Activated B cell treated with CpG ODN at 0.5 μM for 24 hours (primary cell): ENCODE results near the gene THRA. TPM values are rescaled to one million over a fixed set of nuclear protein-coding genes. Genes with fewer than 3 reads are reported as not detected.

ENCODE experiments used
- ATAC-seq: fragments of 200-7000 bp; cut with Tn5 transposase; one replicate; pipeline ENCODE4 v1.10.0; 2021; ENCODE audit warnings: low read depth, mild to moderate bottlenecking, moderate library complexity
- CTCF ChIA-PET: fragments of 350-600 bp; sonication (Branson Sonifier 250); formaldehyde crosslinking; loops from one replicate; lab custom pipeline; 2021; ENCODE audit warnings: antibody characterized with exemption; lab: Charles Lee
- POLR2A ChIA-PET: fragments of 350-600 bp; sonication (Branson Sonifier 250); formaldehyde crosslinking; loops from one replicate; lab custom pipeline; 2021; ENCODE audit warnings: antibody characterized with exemption; lab: Charles Lee
- DNase-seq: peaks from one replicate; pipeline ENCODE4 v3.0.0; 2022
- H3K27ac Mint-ChIP-seq: one replicate; pipeline ENCODE4 v1.8.0; 2020; ENCODE audit warnings: mixed read lengths
- H3K27me3 Mint-ChIP-seq: one replicate; pipeline ENCODE4 v1.8.0; 2021; ENCODE audit warnings: mixed read lengths
- H3K36me3 Mint-ChIP-seq: one replicate; pipeline ENCODE4 v1.8.0; 2021; ENCODE audit warnings: low read depth, mixed read lengths
- H3K4me1 Mint-ChIP-seq: one replicate; pipeline ENCODE4 v1.8.0; 2021; ENCODE audit warnings: mixed read lengths
- H3K4me3 Mint-ChIP-seq: one replicate; pipeline ENCODE4 v1.8.0; 2020; ENCODE audit warnings: mild to moderate bottlenecking, mixed read lengths
- H3K9me3 Mint-ChIP-seq: one replicate; pipeline ENCODE4 v1.8.0; 2020; ENCODE audit warnings: mixed read lengths
- intact Hi-C: fragments of 100-400 bp; cut with micrococcal nuclease; formaldehyde crosslinking; loops from one replicate; pipeline ENCODE4 v1.15.1; 2024
- total RNA-seq: library from RNA; stranded (reverse); gene quantifications from 2 replicates; pipeline ENCODE4 v1.2.3, GENCODE V29; 2022
- TF ChIP-seq, protein P1 (sequence below): fragments of 200-600 bp; IDR thresholded peaks from one replicate; pipeline ENCODE4 v1.8.0; 2022; ENCODE audit warnings: antibody characterized with exemption, mild to moderate bottlenecking

THRA gene, protein sequence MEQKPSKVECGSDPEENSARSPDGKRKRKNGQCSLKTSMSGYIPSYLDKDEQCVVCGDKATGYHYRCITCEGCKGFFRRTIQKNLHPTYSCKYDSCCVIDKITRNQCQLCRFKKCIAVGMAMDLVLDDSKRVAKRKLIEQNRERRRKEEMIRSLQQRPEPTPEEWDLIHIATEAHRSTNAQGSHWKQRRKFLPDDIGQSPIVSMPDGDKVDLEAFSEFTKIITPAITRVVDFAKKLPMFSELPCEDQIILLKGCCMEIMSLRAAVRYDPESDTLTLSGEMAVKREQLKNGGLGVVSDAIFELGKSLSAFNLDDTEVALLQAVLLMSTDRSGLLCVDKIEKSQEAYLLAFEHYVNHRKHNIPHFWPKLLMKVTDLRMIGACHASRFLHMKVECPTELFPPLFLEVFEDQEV
- 5.4 and 5.9 TPM in 2 replicates for total RNA-seq

DNA sequence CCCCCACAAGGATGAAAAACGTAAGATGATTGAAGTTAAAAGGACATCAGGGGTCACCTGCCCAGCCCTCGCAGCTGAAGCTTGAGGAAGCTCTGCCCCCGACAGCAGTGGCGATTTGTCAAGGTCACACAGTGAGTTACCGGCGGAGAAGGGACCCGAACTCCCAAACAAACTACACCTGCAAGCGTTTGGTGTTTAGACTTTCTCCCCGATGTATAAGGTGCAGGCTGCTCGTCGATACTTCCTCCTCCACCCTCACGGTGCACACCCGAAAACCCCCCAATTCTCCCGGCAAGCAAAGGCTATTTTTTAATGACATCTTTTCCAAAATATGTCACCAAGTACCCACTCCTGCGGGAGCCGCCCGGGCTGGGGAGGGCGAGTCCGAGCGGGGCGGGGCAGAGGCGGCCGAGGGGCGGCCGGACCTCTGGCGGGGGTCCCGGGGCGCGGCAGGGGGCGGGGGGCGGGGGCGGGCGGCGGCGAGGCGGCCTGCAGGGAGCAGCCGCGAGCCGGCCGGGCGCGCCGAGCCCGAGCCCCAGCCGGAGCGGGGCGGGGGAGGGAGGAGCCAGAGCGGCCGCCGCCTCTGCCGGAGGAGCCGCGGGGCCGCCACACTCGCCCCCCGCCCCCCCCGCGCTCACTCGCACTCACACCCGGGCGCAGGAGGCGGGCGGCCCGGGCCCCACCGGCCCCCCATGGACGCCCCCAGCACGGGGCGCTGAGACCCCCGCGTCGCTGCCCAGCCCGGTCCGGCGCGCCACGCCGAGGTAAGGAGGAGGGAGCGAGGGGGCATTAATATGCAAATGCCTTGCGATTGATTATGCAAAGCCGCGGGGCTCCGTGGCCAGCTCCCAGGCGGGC is at the start of gene THRA:
Gene THRA, plus strand, starts transcription at position 637 of the 858 bp plus-strand sequence. CDS start 11,524 bp downstream, outside the sequence.
- peak; percentile 93 for ATAC-seq
- DNase-seq: peak; percentile 79
- Mint-ChIP-seq H3K27me3 (peaks cover under 1% of the 10 kb centered on the region), H3K4me1 (peaks cover 39% of the 10 kb centered on the region), H3K27ac (peak within 1 kb of the TSS; percentile 78), H3K4me3 (peak within 1 kb of the TSS; percentile 87), H3K36me3 (no peaks in the 10 kb centered on the region), H3K9me3 (no peaks in the 10 kb centered on the region)
- TF ChIP-seq, protein P1, sequence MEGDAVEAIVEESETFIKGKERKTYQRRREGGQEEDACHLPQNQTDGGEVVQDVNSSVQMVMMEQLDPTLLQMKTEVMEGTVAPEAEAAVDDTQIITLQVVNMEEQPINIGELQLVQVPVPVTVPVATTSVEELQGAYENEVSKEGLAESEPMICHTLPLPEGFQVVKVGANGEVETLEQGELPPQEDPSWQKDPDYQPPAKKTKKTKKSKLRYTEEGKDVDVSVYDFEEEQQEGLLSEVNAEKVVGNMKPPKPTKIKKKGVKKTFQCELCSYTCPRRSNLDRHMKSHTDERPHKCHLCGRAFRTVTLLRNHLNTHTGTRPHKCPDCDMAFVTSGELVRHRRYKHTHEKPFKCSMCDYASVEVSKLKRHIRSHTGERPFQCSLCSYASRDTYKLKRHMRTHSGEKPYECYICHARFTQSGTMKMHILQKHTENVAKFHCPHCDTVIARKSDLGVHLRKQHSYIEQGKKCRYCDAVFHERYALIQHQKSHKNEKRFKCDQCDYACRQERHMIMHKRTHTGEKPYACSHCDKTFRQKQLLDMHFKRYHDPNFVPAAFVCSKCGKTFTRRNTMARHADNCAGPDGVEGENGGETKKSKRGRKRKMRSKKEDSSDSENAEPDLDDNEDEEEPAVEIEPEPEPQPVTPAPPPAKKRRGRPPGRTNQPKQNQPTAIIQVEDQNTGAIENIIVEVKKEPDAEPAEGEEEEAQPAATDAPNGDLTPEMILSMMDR: no peak
- intact Hi-C loops: loop anchor here (1.0 to 2.0 kb wide), 7 partner anchors 8 to 128 kb away; partner anchors contain the start of genes CASC3 and MED24
- CTCF ChIA-PET: interaction anchor here (0.9 to 3.4 kb wide), 8 partner anchors 8 to 106 kb away, joined by 4 to 43 read pairs (median 10); partner anchors contain the start of gene MED24
- POLR2A ChIA-PET: interaction anchor here (0.5 to 3.1 kb wide), 12 partner anchors 8 to 78 kb away, joined by 3 to 20 read pairs (median 6); partner anchors contain the start of genes CASC3, MED24 and NR1D1

DNA sequence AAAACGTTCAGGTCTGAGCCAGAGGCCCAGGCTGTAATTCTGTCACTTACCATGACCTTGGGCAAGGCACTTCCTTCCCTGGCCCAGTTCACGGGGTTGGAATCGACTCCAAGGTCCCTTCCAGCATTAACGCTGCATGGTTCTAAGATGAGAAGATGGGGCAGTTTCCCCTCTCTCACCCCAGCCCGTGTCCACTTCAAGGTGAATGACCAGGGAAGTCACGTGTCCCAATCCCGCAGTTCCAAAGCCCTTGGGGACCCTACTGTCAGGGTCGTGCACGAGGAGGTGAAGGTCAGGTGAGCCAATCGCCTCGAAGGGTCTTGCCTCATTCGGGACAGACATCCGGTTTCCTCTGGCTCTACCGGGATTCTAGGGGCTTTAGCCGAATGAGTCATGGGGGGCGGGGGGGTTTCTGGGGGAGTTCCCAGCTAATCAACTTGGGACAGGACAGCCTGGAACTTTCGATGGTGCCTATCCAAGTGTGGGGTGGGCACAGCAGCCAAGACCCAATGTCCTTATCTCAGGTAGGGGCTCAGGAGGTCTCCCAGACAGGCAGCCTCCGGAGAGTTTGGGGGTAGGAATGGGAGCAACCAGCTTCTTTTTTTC is 48.3 kb upstream of the THRA start:
- no peak for ATAC-seq
- TF ChIP-seq, protein P1: no peak
- Mint-ChIP-seq H3K4me1 (peaks cover 5% of the 10 kb centered on the region), H3K27me3 (peaks cover 2% of the 10 kb centered on the region), H3K36me3 (peaks cover 15% of the 10 kb centered on the region), H3K27ac (no peak overlapping the region), H3K9me3 (no peaks in the 10 kb centered on the region), H3K4me3 (no peak overlapping the region)
- POLR2A ChIA-PET: interaction anchor here (0.6 to 1.1 kb wide), 2 partner anchors 177 to 271 kb away, joined by 4 to 13 read pairs; no protein-coding TSS in a partner anchor
- intact Hi-C loops: no loop called here
- CTCF ChIA-PET: interaction anchor here (1.1 to 3.5 kb wide), 8 partner anchors 12 to 401 kb away, joined by 3 to 27 read pairs (median 7); no protein-coding TSS in a partner anchor
- DNase-seq: no peak

DNA sequence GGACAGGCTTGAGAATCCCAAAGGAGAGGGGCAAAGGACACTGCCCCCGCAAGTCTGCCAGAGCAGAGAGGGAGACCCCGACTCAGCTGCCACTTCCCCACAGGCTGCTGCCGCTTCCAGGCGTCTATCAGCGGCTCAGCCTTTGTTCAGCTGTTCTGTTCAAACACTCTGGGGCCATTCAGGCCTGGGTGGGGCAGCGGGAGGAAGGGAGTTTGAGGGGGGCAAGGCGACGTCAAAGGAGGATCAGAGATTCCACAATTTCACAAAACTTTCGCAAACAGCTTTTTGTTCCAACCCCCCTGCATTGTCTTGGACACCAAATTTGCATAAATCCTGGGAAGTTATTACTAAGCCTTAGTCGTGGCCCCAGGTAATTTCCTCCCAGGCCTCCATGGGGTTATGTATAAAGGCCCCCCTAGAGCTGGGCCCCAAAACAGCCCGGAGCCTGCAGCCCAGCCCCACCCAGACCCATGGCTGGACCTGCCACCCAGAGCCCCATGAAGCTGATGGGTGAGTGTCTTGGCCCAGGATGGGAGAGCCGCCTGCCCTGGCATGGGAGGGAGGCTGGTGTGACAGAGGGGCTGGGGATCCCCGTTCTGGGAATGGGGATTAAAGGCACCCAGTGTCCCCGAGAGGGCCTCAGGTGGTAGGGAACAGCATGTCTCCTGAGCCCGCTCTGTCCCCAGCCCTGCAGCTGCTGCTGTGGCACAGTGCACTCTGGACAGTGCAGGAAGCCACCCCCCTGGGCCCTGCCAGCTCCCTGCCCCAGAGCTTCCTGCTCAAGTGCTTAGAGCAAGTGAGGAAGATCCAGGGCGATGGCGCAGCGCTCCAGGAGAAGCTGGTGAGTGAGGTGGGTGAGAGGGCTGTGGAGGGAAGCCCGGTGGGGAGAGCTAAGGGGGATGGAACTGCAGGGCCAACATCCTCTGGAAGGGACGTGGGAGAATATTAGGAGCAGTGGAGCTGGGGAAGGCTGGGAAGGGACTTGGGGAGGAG is 47.5 kb upstream of the THRA start, which contains the start of gene CSF3:
Gene CSF3, plus strand, starts transcription at position 436 of the 993 bp plus-strand sequence. Its CDS starts 35 bp downstream, at position 471.
- TF ChIP-seq, protein P1: no peak
- ATAC-seq: no peak
- no peaks in the 10 kb centered on the region for H3K9me3 Mint-ChIP-seq
- peaks cover 2% of the 10 kb centered on the region for H3K27me3 Mint-ChIP-seq
- no peak within 1 kb of the TSS for H3K27ac Mint-ChIP-seq
- intact Hi-C loops: no loop called here
- H3K4me1 Mint-ChIP-seq: peaks cover 5% of the 10 kb centered on the region
- H3K4me3 Mint-ChIP-seq: no peak within 1 kb of the TSS
- no peak for DNase-seq
- peaks cover 22% of the 10 kb centered on the region for H3K36me3 Mint-ChIP-seq
- ChIA-PET CTCF (interaction anchor here (1.0 to 3.5 kb wide), 9 partner anchors 11 to 394 kb away, joined by 3 to 27 read pairs (median 6); no protein-coding TSS in a partner anchor), POLR2A (interaction anchor here (0.6 to 1.1 kb wide), 2 partner anchors 176 to 271 kb away, joined by 4 to 13 read pairs; no protein-coding TSS in a partner anchor)
